ENCODE measurements around the gene SLC25A41. TPM values are rescaled to one million over a fixed set of nuclear protein-coding genes. Genes with fewer than 3 reads are reported as not detected.

The SLC25A41 gene
- total RNA-seq, 1 donor from 2014 or later, result 1.8 TPM

DNA sequence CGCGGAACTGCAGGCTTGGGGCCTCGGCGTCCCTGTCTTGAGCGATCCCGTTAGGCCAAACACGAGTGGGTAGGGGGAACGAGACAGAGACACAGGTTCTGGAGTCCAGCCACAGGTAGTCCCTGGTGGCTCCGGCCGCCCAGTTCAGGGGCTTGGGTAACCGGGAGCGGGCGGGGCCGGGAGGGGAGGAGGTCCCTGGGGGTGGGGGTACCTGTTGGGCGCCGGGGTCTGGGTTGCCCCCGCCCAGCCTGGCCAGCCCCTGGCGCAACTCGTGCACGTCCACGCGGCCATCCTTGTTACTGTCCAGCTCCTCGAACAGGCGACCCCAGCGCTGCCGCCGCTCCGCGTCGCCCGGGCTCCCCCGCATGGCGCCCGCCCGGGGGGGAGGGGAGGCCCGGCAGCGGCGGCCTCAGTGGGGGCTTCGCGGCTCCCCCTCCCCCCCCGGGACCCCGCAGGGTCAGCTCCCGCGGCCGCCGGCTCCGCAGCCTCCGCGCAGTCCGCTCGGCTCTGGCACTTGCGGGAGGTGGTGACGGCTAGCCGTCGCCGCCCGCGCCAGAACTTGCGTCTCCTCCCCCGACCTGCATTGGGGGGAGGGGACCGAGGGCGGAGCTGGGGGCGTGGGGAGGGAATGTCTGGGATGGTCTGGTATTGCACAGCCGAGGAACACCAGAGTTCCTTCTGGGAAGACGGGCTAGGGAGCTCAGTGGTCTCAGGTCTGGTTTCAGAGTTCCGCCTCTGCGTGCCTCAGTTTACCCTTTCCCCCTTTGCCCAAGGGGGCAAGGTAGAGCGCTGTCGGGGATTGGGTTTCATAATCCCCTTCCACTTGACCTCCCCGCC, 25.9 kb upstream of the SLC25A41 start, which contains the start of gene SLC25A23:
TSS of gene SLC25A23 (minus strand) at position 531 of the 837 bp plus-strand sequence. CDS start at position 367, 164 bp downstream.
- TF ChIP-seq, protein P1, sequence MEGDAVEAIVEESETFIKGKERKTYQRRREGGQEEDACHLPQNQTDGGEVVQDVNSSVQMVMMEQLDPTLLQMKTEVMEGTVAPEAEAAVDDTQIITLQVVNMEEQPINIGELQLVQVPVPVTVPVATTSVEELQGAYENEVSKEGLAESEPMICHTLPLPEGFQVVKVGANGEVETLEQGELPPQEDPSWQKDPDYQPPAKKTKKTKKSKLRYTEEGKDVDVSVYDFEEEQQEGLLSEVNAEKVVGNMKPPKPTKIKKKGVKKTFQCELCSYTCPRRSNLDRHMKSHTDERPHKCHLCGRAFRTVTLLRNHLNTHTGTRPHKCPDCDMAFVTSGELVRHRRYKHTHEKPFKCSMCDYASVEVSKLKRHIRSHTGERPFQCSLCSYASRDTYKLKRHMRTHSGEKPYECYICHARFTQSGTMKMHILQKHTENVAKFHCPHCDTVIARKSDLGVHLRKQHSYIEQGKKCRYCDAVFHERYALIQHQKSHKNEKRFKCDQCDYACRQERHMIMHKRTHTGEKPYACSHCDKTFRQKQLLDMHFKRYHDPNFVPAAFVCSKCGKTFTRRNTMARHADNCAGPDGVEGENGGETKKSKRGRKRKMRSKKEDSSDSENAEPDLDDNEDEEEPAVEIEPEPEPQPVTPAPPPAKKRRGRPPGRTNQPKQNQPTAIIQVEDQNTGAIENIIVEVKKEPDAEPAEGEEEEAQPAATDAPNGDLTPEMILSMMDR (IDR thresholded peaks at IDR 0.05; ENCODE audit: unreplicated experiment), result no peak
- peak; percentile 60 to 82 for DNase-seq (ENCODE audit: low spot score in 2 of 2, unreplicated experiment in 2 of 2)
- Mint-ChIP-seq H3K27ac (peak within 1 kb of the TSS; percentile 94), H3K4me3 (peak within 1 kb of the TSS; percentile 87), H3K36me3 (peaks cover 20% of the 10 kb centered on the region), H3K9me3 (peaks cover 9% of the 10 kb centered on the region), H3K27me3 (ENCODE audit: low read depth) (peaks cover 16% of the 10 kb centered on the region), H3K4me1 (peaks cover 19% of the 10 kb centered on the region)

DNA sequence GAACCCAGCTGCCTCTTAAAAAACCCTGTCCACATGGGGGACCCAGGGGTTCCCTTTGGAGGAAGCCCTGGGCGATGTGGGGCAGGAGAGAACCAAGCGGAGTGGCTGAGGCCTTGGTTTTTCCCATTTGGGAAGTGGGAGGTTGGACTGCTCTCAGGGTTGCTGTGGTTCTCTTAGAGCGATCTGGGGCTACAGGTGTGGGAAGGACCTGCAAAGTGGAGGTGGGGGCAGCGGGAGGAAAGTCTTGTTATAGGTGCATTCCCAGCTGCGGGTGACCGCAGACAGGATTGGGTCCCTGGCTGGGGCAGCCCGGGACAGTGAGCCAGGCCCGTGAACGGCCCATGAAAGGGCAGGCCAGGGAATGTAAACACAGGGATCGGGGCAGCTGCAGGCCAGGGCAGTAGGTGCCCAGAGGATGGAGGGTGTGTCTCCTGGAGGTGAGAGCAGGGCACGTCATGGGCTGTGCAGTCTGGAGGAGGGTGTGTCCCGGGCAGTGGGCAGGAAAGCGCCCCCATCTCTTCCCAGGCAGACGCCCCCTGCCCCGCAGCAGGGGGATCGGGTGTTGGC, 25.2 kb upstream of the SLC25A41 start:
- H3K27ac Mint-ChIP-seq, result peak overlapping the region; percentile 68
- peak overlapping the region; percentile 84 for H3K4me3 Mint-ChIP-seq
- TF ChIP-seq, protein P1 (IDR thresholded peaks at IDR 0.05; ENCODE audit: unreplicated experiment), result no peak
- peaks cover 9% of the 10 kb centered on the region for H3K9me3 Mint-ChIP-seq
- DNase-seq (ENCODE audit: low spot score in 2 of 2, unreplicated experiment in 2 of 2), result no peak
- peaks cover 27% of the 10 kb centered on the region for H3K36me3 Mint-ChIP-seq
- peaks cover 13% of the 10 kb centered on the region for H3K27me3 Mint-ChIP-seq (ENCODE audit: low read depth)
- H3K4me1 Mint-ChIP-seq, result peaks cover 15% of the 10 kb centered on the region

DNA sequence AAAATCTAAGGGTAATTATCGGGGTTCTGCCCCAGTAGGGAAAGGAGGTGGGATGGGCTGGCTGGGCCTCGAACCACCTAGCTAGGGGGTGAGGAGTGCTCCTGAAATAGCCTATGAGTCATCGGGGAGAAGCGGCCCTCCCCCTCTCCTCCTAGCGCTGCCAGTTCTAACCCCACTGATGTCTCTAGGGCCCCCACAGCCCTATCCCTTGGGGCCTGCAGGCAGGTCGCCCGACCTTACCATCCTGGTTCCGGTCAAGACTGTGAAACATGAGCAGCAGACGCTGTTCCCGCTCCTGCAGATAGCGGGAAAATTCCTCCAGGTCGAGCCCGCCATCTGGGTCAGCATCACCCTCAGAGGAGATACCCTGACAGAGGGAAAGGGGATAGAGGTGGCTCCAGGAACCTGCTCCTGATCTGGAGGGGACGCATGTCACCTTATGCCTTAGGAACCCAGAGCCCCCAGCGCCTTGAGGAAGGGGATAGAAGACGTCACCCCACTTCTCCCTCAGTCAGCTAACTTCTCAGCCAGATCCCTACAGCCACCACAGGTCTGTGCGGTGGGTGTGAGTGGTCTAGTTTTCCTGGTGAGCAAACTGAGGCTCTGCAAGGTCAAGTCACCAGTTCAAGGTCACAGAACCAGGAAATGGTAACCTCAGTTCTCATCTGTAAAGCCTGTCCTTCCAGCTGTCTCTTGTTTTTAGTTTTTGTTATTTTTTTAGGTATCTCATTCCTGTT, 24.6 kb upstream of the SLC25A41 start:
- TF ChIP-seq, protein P1 (IDR thresholded peaks at IDR 0.05; ENCODE audit: unreplicated experiment), result no peak
- peak overlapping the region; percentile 68 for H3K27ac Mint-ChIP-seq

DNA sequence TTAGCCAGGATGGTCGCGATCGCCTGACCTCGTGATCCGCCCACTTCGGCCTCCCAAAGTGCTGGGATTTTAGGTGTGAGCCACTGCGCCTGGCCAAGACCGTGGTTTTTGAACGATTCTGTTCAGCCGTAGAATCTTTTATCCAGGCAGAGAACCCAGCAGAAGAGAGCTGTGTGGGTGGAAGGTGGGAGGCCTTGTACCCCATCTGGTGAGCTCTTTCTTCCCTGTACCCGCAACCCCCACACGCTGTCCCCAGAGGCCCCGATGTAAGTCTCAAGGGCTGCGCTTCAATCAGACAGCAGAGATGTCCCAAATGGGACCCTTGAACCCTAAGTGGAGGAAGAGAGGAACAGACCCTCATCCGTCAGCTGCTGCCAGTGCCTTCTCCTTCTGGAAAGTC, 22.4 kb upstream of the SLC25A41 start:
- no peak overlapping the region for H3K4me3 Mint-ChIP-seq
- H3K4me1 Mint-ChIP-seq, result peaks cover 15% of the 10 kb centered on the region
- peaks cover 17% of the 10 kb centered on the region for H3K9me3 Mint-ChIP-seq
- TF ChIP-seq, protein P1 (IDR thresholded peaks at IDR 0.05; ENCODE audit: unreplicated experiment), result no peak
- peaks cover 53% of the 10 kb centered on the region for H3K36me3 Mint-ChIP-seq
- H3K27me3 Mint-ChIP-seq (ENCODE audit: low read depth), result no peaks in the 10 kb centered on the region
- DNase-seq (ENCODE audit: low spot score in 2 of 2, unreplicated experiment in 2 of 2), result no peak
- no peak overlapping the region for H3K27ac Mint-ChIP-seq

More for the DNA sequence above, 24.6 kb upstream of the SLC25A41 start:
- H3K9me3 Mint-ChIP-seq, result peaks cover 13% of the 10 kb centered on the region
- DNase-seq (ENCODE audit: low spot score in 2 of 2, unreplicated experiment in 2 of 2), result no peak
- peak overlapping the region; percentile 84 for H3K4me3 Mint-ChIP-seq
- peaks cover 15% of the 10 kb centered on the region for H3K4me1 Mint-ChIP-seq
- H3K36me3 Mint-ChIP-seq, result peaks cover 34% of the 10 kb centered on the region
- peaks cover 12% of the 10 kb centered on the region for H3K27me3 Mint-ChIP-seq (ENCODE audit: low read depth)

DNA sequence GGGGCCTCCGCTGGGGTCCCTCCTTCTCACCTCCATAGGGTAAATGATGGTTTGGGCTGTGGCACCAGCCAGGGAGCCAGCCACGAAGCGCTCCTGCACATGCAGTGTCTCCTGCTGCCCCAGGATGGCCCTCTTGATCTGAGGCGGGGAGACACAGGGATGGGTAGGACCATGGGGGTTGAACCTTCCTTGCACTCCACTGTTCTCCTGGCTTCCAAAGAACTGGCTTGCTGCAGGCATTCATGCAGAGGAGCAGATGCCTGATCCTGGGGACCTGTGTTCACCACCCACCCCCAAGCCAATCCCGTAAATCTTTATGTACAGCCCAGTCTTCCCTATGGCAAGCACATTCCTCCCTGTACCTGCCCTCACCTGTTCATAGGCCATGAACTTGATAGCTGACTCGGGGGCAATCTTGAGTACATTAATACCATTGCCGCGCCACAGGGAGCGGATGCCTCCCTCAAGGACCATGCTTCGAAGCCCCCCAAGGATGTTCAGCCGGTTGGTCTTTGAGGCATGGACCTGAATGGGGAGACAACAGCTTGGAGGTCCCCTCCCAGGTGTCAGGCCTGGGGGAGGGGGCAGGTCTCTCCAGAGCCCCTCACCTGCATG, 20.5 kb upstream of the SLC25A41 start:
- H3K4me3 Mint-ChIP-seq, result no peak overlapping the region
- TF ChIP-seq, protein P1 (IDR thresholded peaks at IDR 0.05; ENCODE audit: unreplicated experiment), result no peak
- H3K36me3 Mint-ChIP-seq, result peaks cover 58% of the 10 kb centered on the region
- H3K9me3 Mint-ChIP-seq, result peaks cover 17% of the 10 kb centered on the region
- DNase-seq (ENCODE audit: low spot score in 2 of 2, unreplicated experiment in 2 of 2), result no peak
- H3K4me1 Mint-ChIP-seq, result peaks cover 10% of the 10 kb centered on the region
- no peaks in the 10 kb centered on the region for H3K27me3 Mint-ChIP-seq (ENCODE audit: low read depth)
- no peak overlapping the region for H3K27ac Mint-ChIP-seq
